Body of pancreas (tissue), 4 donors: ENCODE measurements around the gene AGAP1.

Experiments
- POLR2A ChIP-seq, 3 donors: fragments of 450-650 bp; IDR thresholded peaks; one replicate each; pipeline ENCODE4 v1.6.1; 2016; ENCODE audit warnings: antibody characterized with exemption in 3 of 3, mild to moderate bottlenecking in 2 of 3
- TF ChIP-seq, protein P1 (sequence below), 7 experiments: fragments of 450-650 bp in 4 of 7; fragments of 200-600 bp in 3 of 7; sonication (generic) in 3 of 7; IDR thresholded peaks; one replicate each; pipeline ENCODE4 v1.5.1; 2016 to 2019; ENCODE audit warnings: antibody characterized with exemption in 7 of 7

DNA sequence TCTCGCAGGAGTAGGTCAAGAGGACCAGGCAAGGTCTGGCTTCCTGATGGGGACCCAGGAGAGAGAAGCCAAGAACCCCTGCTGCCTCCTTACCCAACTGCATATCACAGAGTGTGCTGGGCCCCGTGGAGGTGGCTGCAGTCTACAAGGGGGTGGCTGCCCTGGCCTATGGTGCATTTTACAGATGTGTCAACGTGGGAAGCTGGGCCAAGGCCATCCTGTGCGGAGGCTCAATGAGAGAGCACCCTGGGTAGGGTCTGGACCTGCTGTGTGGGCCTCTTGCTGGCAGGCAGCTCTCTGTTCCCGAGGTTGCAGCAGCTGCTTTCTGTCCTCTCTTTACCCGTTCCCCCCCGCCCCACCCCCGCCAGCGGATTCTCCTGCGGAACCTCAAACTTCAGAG is 612.9 kb downstream of the AGAP1 start:
- TF ChIP-seq, protein P1, sequence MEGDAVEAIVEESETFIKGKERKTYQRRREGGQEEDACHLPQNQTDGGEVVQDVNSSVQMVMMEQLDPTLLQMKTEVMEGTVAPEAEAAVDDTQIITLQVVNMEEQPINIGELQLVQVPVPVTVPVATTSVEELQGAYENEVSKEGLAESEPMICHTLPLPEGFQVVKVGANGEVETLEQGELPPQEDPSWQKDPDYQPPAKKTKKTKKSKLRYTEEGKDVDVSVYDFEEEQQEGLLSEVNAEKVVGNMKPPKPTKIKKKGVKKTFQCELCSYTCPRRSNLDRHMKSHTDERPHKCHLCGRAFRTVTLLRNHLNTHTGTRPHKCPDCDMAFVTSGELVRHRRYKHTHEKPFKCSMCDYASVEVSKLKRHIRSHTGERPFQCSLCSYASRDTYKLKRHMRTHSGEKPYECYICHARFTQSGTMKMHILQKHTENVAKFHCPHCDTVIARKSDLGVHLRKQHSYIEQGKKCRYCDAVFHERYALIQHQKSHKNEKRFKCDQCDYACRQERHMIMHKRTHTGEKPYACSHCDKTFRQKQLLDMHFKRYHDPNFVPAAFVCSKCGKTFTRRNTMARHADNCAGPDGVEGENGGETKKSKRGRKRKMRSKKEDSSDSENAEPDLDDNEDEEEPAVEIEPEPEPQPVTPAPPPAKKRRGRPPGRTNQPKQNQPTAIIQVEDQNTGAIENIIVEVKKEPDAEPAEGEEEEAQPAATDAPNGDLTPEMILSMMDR (IDR thresholded peaks at IDR 0.05): no peak
- TF ChIP-seq POLR2A (IDR thresholded peaks at IDR 0.05): no peak
